ENCODE data around the gene KRTAP9-1.
A peak's percentile ranks its signal among the peaks of the same experiment; 100 is the strongest.
"Not testable (repeated sequence)": the region's sequence is repeated elsewhere in the genome, so short reads cannot be mapped to it uniquely, and the experiment has no call there.

The KRTAP9-1 gene

DNA sequence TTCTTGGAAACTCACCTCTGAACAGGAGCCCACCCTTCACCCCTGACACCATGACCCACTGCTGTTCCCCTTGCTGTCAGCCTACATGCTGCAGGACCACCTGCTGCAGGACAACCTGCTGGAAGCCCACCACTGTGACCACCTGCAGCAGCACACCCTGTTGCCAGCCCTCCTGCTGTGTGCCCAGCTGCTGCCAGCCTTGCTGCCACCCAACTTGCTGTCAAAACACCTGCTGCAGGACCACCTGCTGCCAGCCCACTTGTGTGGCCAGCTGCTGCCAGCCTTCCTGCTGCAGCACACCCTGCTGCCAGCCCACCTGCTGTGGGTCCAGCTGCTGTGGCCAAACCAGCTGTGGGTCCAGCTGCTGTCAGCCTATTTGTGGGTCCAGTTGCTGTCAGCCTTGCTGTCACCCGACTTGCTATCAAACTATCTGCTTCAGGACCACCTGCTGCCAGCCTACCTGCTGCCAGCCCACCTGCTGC, at the start of gene KRTAP9-1:
TSS of gene KRTAP9-1 (plus strand) at position 51 of the 482 bp plus-strand sequence. CDS start at position 51, 0 bp downstream.
- not testable (repeated sequence) for FAIRE-seq

DNA sequence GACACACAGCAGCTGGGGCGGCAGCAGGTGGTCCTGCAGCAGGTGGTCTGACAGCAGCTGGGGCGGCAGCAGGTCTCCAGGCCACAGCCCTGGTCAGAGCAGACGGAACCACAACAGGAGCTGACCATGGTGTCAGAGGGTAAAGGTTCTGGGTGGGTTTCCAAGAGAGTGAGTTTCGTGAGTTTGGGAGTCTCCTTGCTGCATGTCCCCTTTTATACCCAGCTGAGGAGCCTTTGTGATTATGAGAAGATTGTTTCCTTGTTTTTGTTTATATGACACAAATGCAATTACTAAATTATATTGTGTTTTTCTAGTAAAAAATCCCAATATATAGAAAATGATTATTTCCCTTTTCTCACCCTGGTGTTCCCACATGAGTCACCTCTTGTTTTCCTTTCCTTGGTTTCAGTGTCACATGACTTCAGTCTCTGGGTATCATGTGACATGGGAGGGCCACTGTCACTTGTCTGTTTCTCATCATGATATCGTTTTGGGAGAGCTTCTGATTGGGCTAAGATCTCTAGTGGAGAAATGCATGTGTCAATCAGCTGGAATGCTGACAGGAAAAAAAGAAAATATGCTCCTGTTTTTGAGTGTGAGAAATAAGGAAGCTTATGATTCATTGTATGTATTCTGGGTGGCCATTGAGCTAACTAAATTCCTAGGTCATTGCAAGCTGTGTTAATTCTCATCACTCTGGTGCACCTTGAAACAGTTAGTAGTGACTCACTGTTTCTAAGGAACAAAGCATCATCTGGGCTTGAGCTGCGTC, 49.1 kb upstream of the KRTAP9-1 start, which contains the start of gene KRTAP4-6:
TSS of gene KRTAP4-6 (minus strand) at position 185 of the 772 bp plus-strand sequence. CDS start at position 128, 57 bp downstream.
- no peak for FAIRE-seq

DNA sequence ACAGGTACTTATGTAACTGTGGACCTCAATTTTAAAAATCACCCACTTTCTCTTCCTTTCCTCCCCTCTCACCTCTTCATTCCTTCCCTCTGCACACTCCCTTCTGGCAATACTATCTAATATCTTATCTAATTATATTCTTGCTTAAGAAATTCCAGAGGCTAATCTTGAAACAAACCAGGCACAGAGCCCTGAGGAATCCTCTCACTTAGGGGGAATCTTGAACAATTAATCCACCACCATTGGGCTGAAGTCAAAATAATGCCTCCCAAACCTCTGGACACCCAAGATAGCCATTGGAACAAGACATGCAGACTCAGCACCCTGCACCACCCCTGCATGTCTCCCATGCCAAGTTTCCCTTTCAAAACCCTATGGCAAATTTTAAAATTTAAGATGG, 48.3 kb upstream of the KRTAP9-1 start:
- no peak for FAIRE-seq

GRCh38 chr17:41144846-41145245, 44.8 kb upstream of the KRTAP9-1 start:
- FAIRE-seq, result no peak

GRCh38 chr17:41145261-41145660, 44.4 kb upstream of the KRTAP9-1 start:
- no peak for FAIRE-seq

GRCh38 chr17:41147531-41148204, 42.0 kb upstream of the KRTAP9-1 start:
- no peak for FAIRE-seq

DNA sequence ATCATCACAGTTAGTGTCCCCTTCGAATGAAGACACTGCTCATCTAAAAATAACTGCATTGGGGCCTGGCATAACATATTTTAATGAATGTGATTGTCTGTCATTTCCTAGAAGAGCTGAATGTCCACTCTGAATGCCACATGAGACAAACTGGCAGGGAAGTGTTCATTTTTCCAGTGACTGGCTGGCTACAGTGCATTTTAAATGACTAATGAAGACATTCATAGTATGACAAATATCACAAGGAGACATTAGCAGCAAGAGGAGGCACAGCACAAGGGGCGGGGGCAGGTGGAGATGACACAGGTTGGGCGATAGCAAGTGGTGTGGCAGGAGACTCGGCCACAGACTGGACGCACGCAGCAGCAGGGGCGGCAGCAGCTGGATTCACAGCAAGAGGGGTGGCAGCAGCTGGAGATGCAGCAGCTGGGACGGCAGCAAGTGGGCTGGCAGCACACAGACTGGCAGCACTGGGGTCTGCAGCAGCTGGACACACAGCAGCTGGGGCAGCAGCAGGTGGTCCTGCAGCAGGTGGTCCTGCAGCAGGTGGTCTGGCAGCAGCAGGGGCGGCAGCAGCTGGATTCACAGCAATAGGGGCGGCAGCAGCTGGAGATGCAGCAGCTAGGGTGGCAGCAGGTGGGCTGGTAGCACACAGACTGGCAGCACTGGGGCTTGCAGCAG, 40.6 kb upstream of the KRTAP9-1 start:
- FAIRE-seq, result not testable (repeated sequence)

DNA sequence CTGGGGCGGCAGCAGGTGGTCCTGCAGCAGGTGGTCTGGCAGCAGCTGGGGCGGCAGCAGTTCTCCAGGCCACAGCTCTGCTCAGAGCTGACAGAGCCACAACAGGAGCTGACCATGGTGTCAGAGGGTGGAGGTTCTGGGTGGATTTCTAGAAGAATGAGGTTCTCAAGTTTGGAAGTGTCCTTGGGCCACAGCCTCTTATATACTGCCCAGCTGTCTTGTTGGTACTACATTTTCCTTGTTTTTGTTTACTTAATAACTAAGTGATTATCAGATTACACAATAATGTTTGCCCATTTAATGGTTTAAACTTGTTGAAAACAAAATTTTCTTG, 40.1 kb upstream of the KRTAP9-1 start, which contains the start of gene KRTAP4-5:
TSS of gene KRTAP4-5 (minus strand) at position 174 of the 334 bp plus-strand sequence. CDS start at position 116, 58 bp downstream.
- no peak for FAIRE-seq

GRCh38 chr17:41150026-41150425, 39.7 kb upstream of the KRTAP9-1 start:
- no peak for FAIRE-seq

- FAIRE-seq, result no peak
Observed at GRCh38 chr17:41151525-41151924, 38.2 kb upstream of the KRTAP9-1 start.

DNA sequence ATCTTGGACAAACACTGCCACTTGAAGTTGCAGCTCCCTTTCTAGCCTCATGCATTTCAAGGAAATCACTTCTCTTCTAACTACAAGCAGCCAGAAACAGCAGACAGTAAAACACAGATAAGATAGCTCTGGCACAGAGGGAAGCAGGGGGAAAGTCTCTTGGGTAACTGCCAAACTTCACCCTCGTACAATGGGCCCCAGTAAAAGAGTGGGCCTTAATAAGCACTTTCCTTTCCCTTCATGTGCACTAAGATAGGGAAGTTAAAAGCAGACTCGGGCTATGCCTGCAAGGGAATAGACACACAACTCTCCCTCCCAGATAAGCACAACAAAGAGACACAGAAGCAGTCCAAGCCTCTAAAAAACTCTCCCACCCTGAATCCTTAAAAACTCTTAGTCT, 35.8 kb upstream of the KRTAP9-1 start:
- no peak for FAIRE-seq

DNA sequence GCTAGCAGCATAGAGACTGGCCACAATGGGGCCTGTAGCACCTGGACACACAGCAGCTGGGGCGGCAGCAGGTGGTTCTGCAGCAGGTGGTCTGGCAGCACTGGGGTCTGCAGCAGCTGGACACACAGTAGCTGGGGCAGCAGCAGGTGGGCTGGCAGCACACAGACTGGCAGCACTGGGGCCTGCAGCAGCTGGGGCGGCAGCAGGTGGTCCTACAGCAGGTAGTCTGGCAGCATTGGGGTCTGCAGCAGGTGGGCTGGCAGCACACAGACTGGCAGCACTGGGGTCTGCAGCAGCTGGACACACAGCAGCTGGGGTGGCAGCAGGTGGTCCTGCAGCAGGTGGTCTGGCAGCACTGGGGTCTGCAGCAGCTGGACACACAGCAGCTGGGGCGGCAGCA, 29.5 kb upstream of the KRTAP9-1 start:
- not testable (repeated sequence) for FAIRE-seq

DNA sequence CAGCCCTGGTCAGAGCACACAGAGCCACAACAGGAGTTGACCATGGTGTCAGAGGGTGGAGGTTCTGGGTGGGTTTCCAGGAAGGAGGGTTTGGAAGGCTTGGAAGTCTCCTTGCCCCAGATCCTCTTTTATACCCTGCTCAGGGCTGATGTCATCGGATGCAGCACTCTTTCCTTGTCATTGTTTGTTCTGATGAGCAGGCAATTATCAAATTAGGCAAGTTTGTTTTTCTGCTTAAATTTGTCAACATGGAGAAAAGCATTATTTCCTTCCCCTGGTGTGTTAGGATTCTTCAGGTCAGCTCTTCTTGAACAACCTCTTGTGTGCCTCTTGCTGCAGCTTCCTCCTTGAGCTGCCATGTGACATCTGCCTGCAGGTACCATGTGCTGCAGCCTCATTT, 29.0 kb upstream of the KRTAP9-1 start, which contains the start of gene KRTAP4-4:
TSS of gene KRTAP4-4 (minus strand) at position 101 of the 400 bp plus-strand sequence. CDS start at position 44, 57 bp downstream.
- no peak for FAIRE-seq

- FAIRE-seq, result no peak
Observed at GRCh38 chr17:41163828-41164227, 25.9 kb upstream of the KRTAP9-1 start.

DNA sequence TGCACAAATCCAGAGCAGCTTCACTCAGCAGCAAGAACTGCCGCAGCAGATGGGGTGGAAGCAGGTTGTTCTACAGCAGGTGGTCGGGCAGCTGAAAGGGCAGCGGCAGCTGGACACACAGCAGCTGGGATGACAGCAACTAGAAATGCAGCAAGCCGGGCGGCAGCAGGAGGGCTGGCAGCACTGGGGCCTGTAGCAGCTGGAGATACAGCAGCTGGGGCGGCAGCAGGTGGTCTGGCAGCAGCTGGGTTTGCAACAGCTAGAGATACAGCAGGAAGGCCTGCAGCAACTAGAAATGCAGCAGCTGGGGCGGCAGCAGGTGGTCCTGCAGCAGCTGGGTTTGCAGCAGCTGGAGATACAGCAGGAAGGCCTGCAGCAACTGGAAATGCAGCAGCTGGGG, 22.1 kb upstream of the KRTAP9-1 start:
- no peak for FAIRE-seq

DNA sequence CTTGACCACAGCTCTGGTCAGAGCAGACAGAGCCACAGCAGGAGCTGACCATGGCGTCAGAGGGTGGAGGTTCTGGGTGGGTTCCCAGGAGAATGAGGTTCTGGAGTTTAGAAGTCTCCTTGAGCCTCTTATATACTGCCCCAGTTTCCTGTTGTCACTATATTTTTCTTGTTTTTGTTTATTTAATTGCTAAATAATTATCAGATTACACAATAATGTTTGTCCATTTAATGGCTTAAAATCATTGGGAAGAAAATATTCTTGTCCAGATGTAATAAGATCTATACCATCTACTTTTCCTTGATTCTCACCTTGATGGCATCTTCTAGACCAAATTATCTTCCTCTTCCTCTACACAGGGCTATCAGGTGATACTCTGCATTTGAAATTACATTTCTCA, 21.6 kb upstream of the KRTAP9-1 start, which contains the start of gene KRTAP4-3:
TSS of gene KRTAP4-3 (minus strand) at position 101 of the 400 bp plus-strand sequence. CDS start at position 52, 49 bp downstream.
- FAIRE-seq, result no peak

DNA sequence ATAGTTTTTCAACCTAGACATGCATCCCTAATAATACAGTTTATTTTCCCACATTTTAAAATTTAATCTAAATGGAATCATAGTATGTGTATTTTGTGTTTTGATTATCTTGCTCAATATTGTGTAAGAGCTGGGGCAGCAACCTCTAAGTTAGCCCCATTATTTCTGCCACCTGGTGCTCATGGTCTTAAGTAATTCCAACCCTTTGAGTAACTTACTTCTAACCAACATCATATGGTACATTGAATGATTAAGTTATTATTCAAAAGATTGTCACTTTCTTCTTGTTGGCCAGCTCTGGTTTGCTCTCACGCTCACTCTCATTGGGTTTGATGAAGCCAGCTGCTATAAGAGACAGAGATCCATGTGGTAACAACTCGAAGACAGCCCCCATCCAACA, 17.8 kb upstream of the KRTAP9-1 start:
- no peak for FAIRE-seq

DNA sequence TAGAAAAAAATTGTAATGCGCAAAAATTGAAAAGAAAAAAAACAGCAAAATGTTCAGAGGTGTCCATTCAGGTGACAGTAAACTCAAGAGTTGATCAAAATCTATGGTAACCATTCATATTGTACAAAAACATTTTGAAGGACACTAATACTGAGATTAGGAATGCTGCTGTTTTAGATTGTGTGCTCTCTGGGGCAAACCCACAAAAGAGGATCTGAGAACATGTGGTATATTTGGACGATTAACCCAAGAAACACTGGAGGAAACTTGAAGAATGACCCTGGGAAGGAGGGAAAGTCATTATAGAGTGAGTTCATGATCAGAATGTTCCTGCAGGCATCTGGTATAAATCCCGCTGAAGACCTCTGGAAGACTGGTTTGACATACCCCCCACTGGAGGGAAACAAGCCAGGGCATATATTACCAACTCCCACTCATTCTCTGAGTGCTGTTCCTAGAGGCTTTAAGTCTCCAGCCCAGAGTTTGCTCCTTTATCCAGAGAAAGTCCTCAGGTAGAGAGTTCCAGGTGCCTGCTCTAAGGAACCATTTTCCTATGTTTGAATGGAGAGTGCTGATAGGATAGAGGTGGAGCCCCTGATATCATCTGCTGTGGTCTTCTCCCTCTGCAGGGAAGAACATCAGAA, 12.8 kb upstream of the KRTAP9-1 start:
- peak; percentile 29 for FAIRE-seq

- no peak for FAIRE-seq
Observed at GRCh38 chr17:41177727-41178271, 11.9 kb upstream of the KRTAP9-1 start, which contains the start of gene KRTAP4-2. TSS of gene KRTAP4-2 (minus strand) at chr17:41178221. CDS start at chr17:41178164, 57 bp downstream.

GRCh38 chr17:41178341-41178740, 11.3 kb upstream of the KRTAP9-1 start:
- FAIRE-seq, result no peak

- no peak for FAIRE-seq
Observed at GRCh38 chr17:41178843-41179616, 10.7 kb upstream of the KRTAP9-1 start.
